HG02571 (cell line): ENCODE measurements around the gene HOXA2.

Experiments
- ATAC-seq: cut with Tn5 transposase; IDR thresholded peaks from one replicate; pipeline ENCODE4 v1.9.1; 2021; ENCODE audit warnings: mild to moderate bottlenecking, moderate library complexity; ENCODE audit not compliant: unreplicated experiment

HOXA2 gene

DNA sequence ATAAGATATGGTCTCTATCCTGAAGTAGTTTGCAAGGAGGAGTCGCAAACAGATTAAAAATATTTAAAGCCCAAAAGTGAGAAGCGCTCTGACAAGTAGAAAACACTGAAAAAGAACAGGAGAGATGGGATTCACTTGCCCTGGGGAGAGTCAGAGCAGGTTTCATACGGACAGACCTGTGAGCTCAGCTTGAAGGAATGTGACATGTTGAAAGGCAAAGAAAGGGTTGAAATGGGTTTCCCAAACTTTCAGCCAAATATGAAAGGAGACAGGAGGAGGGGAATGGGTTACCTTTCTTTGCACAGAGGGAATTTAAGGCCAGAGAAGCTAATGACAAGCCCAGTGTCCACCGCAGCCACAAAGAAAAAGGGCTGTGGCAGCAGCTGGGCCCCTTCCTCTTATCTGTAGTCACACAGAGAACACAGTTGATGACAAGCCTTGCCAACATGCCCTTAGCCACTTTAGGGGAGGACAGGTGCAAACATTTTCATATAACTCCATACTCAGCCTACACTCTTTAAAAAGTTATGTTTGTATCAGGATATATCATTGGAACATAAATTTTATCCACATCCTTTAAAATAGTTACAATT is 21.5 kb downstream of the HOXA2 start:
- ATAC-seq, result no peak

DNA sequence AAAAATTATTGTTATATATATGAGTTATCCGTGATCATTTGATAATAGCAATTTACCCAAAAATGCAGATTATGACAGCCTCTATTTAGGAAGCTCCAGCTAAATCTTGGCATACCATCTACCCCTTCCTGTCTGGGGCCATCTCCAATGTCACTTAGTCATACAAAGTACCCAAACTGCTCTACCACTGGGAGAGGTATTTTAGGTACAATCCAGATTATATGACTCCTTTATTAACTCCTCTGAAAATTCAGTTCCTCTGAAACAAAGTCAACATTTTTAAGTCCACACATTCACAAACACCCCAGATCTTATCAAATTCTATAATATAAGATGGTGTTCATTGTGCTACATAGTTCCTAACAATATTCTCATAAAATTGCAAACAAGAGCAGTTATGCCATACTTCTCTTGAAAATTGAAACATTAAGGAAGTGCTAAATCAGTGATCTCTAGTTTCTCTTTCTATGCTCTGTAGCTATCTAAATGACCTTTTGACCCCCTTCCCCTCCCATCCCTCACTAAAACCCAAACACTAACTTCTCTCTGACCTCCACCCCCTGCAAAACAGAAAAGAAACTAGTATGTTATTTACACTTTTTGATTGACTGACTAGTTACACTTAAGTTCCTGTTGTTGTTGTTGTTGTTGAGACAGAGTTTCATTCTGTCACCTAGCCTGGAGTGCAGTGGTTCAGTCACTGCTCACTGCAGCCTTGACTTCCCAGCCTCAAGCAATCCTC is 23.1 kb downstream of the HOXA2 start:
- no peak for ATAC-seq

DNA sequence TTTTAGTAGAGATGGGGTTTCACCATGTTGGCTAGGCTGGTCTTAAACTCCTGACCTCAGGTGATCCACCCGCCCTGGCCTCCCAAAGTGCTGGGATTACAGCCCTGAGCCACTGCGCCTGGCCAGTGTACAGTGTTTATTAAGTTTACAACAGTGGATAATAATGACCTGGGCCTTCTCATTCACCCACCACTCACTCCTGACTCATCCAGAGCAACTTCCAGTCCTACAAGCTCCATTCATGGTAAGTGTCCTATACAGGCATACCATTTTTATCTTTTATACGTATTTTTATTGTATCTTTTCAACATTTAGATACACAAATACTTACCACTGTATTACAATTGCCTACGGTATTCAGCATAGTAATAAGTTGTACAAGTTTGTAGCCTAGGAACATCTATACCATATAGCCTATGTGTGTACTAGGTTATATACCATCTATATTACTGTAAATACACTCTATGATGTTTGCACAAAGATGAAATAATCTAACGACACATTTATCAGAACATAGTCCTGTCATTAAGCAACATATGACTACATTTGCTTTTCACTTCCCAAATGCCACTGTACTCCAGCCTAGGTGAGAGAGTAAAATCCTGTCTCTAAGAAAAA is 23.8 kb downstream of the HOXA2 start:
- no peak for ATAC-seq

DNA sequence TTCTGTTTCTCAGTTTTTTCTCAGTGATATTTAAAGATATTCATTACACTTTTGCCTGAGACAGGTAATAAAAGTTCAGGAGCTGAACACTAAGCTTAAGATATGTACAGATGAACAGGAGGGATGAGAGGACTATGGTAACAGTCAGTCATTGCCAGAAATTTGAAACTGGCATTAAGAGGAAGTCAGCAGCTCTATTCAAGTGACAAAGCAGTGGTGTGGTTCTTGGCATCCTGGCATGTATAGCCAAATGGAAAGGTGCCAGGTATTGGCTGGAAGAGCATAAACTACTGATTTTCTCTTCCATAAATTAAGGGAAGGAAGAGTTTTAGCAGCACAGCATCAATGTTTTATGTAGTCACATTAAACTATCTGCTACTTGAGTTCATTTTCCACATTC is 29.4 kb downstream of the HOXA2 start:
- no peak for ATAC-seq

DNA sequence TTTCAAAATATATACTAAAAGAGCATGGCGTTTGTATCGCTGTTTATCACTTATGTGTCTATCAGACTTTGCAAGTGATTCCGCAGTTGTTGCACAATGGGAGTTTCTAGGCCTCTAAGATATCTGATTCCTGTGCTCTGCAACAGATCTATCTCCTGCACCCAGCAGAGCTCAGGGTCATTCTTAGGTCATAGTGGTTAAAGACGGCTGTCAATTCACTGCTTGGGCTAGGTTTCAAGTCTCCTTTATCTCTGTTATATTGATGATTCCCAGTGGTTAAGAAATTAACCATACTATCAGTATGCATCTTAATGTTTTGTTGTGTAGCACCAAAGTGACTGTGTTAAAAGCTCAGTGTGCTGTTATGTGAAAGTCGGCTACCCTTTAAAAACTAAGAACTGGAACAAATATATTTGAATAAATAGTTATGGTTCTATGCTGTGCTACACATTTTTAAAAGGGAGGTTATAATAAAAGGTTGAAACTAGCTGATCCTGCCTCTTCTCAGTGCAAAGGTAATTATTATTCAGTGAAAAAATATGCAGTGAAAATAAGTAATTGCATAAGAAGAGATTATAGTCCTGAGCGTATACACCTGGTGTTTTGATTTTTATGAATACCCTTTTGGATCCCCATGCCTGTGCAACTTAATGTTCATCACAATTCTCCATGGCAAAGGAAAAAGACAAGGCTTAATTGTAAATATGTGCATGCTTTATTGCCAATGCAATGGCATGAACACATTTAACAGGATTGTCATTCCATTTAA is 30.7 kb downstream of the HOXA2 start:
- ATAC-seq, result no peak

DNA sequence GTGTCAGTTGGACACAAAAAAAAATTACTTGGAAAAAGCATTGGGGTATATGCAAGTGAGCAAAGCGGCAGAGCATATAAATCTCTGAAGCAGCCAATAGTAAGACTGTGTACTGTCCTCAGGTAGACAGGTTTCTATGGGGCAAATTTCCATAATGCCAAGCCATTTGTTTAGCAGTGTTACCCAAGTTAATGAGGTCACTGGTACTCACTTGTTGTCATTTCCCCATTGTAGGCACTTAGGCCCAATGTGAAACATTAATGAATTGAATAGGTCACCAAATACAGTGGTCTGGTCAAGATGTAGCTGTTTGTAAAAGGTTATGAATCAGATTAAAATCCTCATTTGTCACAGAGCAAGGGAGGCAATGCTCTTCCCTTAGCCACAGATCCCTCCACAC is 34.2 kb downstream of the HOXA2 start:
- ATAC-seq, result no peak

DNA sequence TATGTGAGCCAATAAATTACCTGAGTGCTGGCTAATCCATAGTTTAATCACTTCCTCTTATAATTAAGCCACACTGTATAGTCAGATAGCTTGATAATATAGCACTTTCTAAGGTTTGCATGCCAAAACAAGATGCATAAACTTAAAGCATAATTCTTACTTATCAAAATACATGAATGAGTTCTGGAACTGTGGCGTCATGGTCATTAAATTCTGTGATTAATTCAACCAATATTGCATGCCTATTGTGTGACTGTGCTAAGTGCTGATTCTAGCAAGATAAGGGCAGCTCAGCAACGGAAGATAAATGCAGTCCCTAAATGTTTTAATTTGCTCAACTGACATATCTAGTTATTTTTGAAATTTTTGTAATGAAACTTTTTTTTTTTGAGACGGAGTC is 36.3 kb downstream of the HOXA2 start:
- no peak for ATAC-seq

DNA sequence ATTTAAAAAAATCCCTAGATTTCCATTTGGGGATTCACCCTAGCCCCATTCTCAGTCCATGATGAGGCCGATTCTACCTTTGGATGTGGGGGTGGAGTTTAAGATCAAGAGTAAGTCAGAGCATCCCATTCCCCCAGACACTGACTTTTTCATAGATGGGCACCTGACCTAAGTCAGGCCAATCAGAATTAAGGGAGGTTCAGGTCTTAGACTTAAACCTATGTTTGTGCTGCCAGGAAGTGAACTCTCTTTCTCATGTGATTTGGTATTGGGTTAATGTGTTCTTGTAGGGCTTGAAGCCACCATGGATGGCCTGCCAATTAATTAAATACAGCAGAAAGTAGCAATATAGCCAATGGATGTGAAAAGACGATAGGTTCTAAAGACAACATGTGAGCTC is 36.8 kb downstream of the HOXA2 start:
- no peak for ATAC-seq

DNA sequence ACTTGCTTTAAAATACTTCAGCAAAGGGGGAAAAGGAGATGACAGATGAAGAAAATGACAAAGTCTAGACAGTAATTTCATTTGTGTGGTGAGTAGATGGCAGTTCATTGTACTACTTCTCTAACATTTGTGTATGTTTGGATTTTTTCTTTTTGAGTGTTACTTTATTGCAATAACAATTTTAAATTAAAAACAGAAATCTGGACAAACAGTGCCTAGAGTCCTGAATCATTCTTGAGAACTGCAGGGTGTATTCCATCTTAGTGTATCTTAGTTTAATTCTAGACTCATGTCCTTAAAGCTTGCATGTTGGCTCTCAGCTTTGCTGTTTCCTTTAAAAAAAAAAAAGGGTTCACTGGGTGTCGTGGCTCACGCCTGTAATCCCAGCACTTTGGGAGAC is 37.8 kb downstream of the HOXA2 start:
- ATAC-seq, result no peak

DNA sequence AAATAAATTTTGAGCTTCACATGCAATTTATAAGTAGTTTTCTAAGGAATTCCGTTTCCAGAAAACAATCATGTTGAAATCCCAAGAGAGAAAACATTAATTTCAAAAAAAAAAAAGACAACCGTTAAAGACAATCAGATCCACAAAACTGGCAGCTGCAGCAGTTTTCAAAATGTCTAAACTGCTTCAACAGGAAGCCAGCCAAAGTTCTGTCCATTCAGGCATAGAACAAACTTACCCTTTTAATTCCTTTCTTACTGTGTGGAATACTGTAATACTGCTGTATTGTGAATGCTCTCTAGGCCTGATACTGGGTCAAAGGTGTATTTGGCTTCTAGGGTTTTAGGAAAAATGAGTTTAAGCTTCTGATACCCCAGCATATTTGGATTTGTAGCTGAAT is 38.3 kb downstream of the HOXA2 start:
- no peak for ATAC-seq

DNA sequence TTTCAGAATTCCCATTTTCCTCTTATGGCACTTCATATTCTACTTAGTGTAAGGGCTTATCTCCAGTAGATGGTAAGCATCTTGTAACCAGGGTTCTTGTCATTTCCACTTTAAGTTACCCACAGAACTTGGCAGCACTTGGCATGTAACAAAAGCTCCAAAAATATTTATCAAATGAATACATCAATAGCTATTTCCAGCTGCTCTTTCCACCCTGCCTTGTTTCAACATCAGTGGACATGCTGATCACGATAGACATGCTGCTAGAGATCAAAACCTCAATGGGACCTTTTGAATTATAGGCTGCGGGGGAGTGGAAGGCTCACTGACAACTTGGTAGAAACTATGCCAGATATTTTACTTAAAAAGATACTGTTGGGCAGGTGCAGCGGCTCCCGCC is 39.5 kb downstream of the HOXA2 start:
- no peak for ATAC-seq

DNA sequence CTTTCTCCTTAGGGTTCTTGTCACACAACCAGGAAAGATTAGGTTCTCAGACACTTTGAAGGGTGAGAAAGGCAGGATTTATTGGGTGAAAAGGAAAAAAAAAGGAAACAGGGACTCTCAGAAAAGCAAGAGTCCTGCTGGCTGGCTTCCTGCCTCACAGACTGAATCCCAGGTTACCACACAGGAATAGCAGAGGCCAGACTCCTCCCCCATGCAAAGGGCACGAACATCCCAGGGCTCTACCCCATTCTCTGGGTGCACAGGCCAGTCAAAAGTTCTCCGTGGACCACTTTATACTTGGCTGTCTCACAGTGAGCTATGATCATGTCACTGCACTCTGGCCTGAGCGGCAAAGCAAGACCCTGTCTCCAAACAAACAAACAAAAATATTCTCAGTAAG is 49.3 kb downstream of the HOXA2 start:
- no peak for ATAC-seq

DNA sequence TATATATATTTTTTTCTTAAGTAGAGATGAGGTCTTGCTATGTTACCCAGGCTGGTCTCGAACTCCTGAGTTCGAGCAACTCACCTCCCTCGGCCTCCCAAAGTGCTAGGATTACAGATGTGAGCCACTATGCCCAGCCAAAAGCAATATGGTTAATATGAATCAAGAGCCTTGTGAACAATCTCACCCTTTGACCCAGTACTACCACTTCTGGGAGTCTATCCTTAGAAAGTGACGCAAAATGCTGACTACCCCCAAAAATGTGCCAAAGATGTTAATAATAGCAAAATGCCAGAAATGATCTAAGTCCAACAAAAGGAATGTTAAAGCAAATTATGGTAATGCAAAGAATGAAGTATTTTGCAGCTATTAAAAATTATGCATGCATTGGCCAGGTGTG is 51.0 kb downstream of the HOXA2 start:
- ATAC-seq, result no peak
